ENCODE data around the gene MVD. TPM values are rescaled to one million over a fixed set of nuclear protein-coding genes. Genes with fewer than 3 reads are reported as not detected.
A peak's percentile ranks its signal among the peaks of the same experiment; 100 is the strongest.

Gene MVD
- polyA plus RNA-seq, 1 donor (not counting 4 experiments of a cell fraction or from before 2014, with no cell fraction given) = 59.6 TPM

- Histone ChIP-seq H2AFZ (ENCODE audit: control insufficient read depth, low read length) (no peak overlapping the region), H3K4me3 (ENCODE audit: control insufficient read depth in 2 of 3, extremely low read depth in 1 of 3, insufficient read depth in 2 of 3, low read depth in 1 of 3, low read length in 3 of 3) (no peak overlapping the region), H3K9me3 (ENCODE audit: control insufficient read depth, low read depth, low read length) (no peaks in the 10 kb centered on the region), H3K27ac (ENCODE audit: control insufficient read depth, insufficient read depth, low read length) (no peak overlapping the region), H3K4me1 (ENCODE audit: control insufficient read depth, extremely low read depth, insufficient read depth, low read length) (no peaks in the 10 kb centered on the region), H3K79me2 (ENCODE audit: control insufficient read depth, insufficient read depth, low read length) (no peaks in the 10 kb centered on the region), H3K9me1 (ENCODE audit: control insufficient read depth, extremely low read depth, insufficient read depth, low read length) (no peaks in the 10 kb centered on the region), H3K4me2 (ENCODE audit: control insufficient read depth, extremely low read depth, insufficient read depth, low read depth, low read length) (no peak overlapping the region), H3K27me3 (ENCODE audit: control insufficient read depth, extremely low read depth, insufficient read depth, low read length) (no peaks in the 10 kb centered on the region), H3K9ac (ENCODE audit: control insufficient read depth, extremely low read depth, insufficient read depth, low read length) (no peak overlapping the region), H4K20me1 (ENCODE audit: control insufficient read depth, extremely low read depth, insufficient read depth, low read length) (no peaks in the 10 kb centered on the region), H3K36me3 (ENCODE audit: control insufficient read depth in 2 of 2, extremely low read depth in 1 of 2, insufficient read depth in 2 of 2, low read length in 2 of 2) (peaks cover 0 to 8% of the 10 kb centered on the region in 2 experiments)
- FAIRE-seq (no peak), DNase-seq (ENCODE audit: low read depth, low spot score) (no peak)
- TF ChIP-seq EZH2 (IDR thresholded peaks at IDR 0.05; ENCODE audit: low read length) (no peak), CTCF (optimal IDR thresholded peaks at IDR 0.05 in 1 of 3, IDR thresholded peaks at IDR 0.05 in 1 of 3, conservative IDR thresholded peaks at IDR 0.05 in 1 of 3; ENCODE audit: extremely low read depth in 1 of 3, insufficient read depth in 2 of 3, low read length in 3 of 3) (peak; percentile 32 to 56 (median 37))
- dilution Hi-C loops (cut with MboI; ENCODE audit: extremely low pct_ligation_motif_present, low sequenced_read_pairs) = loop anchor here (25.0 kb wide), 1 partner anchor 90 kb away; no protein-coding TSS in a partner anchor
Observed at GRCh38 chr16:88672776-88673175, 9.9 kb upstream of the MVD start.

GRCh38 chr16:88671806-88672205, 8.9 kb upstream of the MVD start:
- Histone ChIP-seq H3K4me2 (ENCODE audit: control insufficient read depth, extremely low read depth, insufficient read depth, low read depth, low read length) (no peak overlapping the region), H4K20me1 (ENCODE audit: control insufficient read depth, extremely low read depth, insufficient read depth, low read length) (no peaks in the 10 kb centered on the region), H3K9me1 (ENCODE audit: control insufficient read depth, extremely low read depth, insufficient read depth, low read length) (no peaks in the 10 kb centered on the region), H3K9me3 (ENCODE audit: control insufficient read depth, low read depth, low read length) (no peaks in the 10 kb centered on the region), H3K4me1 (ENCODE audit: control insufficient read depth, extremely low read depth, insufficient read depth, low read length) (no peaks in the 10 kb centered on the region), H3K9ac (ENCODE audit: control insufficient read depth, extremely low read depth, insufficient read depth, low read length) (no peak overlapping the region), H3K27ac (ENCODE audit: control insufficient read depth, insufficient read depth, low read length) (no peak overlapping the region), H2AFZ (ENCODE audit: control insufficient read depth, low read length) (no peak overlapping the region), H3K4me3 (ENCODE audit: control insufficient read depth in 2 of 3, extremely low read depth in 1 of 3, insufficient read depth in 2 of 3, low read depth in 1 of 3, low read length in 3 of 3) (no peak overlapping the region), H3K79me2 (ENCODE audit: control insufficient read depth, insufficient read depth, low read length) (no peaks in the 10 kb centered on the region), H3K27me3 (ENCODE audit: control insufficient read depth, extremely low read depth, insufficient read depth, low read length) (no peaks in the 10 kb centered on the region), H3K36me3 (ENCODE audit: control insufficient read depth in 2 of 2, extremely low read depth in 1 of 2, insufficient read depth in 2 of 2, low read length in 2 of 2) (peaks cover 0 to 10% of the 10 kb centered on the region in 2 experiments)
- FAIRE-seq (no peak), DNase-seq (ENCODE audit: low read depth, low spot score) (no peak)
- dilution Hi-C loops (cut with MboI; ENCODE audit: extremely low pct_ligation_motif_present, low sequenced_read_pairs) = loop anchor here (25.0 kb wide), 1 partner anchor 90 kb away; no protein-coding TSS in a partner anchor
- TF ChIP-seq EZH2 (IDR thresholded peaks at IDR 0.05; ENCODE audit: low read length) = no peak
- no peak for TF ChIP-seq CTCF (optimal IDR thresholded peaks at IDR 0.05 in 1 of 3, IDR thresholded peaks at IDR 0.05 in 1 of 3, conservative IDR thresholded peaks at IDR 0.05 in 1 of 3; ENCODE audit: extremely low read depth in 1 of 3, insufficient read depth in 2 of 3, low read length in 3 of 3)
